HG03097 (cell line): ENCODE measurements around the gene LRRC10.
"Not testable (repeated sequence)": the region's sequence is repeated elsewhere in the genome, so short reads cannot be mapped to it uniquely, and the experiment has no call there.

Experiments
- ATAC-seq: cut with Tn5 transposase; IDR thresholded peaks from one replicate; pipeline ENCODE4 v1.9.1; 2021; ENCODE audit not compliant: unreplicated experiment, low FRiP score

LRRC10 gene

DNA sequence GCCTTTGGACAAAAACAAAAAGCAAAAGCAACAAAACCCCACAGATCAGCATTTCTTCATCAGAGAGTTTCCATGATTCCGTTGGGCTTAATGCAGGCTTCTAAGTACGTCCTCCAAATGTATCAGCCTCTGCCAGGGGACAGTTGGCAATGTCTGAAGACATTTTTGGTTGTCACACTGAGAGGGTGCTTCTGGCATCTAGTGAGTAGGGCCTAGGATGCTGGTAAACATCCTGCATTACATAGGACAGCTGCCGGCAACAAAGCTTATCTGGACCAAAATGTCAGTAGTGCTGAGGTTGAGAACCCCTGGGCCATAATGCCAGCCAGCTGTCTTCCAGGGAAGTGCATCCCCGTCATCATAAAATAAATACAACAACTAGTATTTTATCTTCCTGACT is 9.4 kb upstream of the LRRC10 start:
- no peak for ATAC-seq

DNA sequence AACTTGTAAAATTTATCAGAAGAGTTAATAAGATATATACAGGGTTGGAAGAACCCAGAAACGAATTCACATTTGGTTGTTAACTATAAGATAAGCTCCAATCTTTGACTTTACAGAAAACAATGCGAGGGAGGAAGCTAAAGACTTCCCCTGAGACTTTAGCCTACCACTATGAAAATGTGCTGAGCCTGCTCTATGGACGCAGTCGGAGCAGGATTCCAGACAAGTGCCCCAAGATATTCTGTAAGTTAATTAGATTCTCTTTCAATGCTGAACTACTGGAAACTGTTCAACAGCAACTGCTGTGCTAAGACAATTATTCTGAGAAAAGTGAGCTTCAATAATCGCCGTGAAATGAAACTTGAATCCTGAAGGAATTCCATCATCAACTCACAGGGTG is 8.3 kb upstream of the LRRC10 start:
- no peak for ATAC-seq

GRCh38 chr12:69616025-69616424 is 5.3 kb upstream of the LRRC10 start:
- no peak for ATAC-seq

DNA sequence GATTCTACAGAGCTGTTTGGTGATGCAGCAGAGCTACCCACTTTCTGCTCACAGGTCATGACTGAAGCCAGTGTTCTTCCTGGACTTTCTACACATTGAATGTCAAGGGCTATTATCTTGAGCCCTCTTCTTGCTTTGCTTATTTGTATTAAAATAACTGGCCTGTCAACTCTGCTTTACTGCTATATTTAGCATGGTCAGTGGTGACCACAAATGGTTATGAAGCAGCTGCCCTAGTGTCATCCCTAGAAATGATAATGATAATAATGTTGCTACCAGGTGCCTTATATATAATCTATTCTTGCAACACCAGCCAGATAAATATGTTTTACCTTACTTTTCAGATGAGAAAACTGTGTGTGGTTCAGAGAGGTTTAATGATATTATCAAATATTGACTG is 2.6 kb upstream of the LRRC10 start:
- no peak for ATAC-seq

GRCh38 chr12:69610126-69610525 is 581 bp downstream of the LRRC10 start:
- ATAC-seq = no peak

GRCh38 chr12:69608114-69608513 is 2.6 kb downstream of the LRRC10 start:
- ATAC-seq = no peak

GRCh38 chr12:69604275-69604674 is 6.4 kb downstream of the LRRC10 start:
- ATAC-seq = not testable (repeated sequence)

DNA sequence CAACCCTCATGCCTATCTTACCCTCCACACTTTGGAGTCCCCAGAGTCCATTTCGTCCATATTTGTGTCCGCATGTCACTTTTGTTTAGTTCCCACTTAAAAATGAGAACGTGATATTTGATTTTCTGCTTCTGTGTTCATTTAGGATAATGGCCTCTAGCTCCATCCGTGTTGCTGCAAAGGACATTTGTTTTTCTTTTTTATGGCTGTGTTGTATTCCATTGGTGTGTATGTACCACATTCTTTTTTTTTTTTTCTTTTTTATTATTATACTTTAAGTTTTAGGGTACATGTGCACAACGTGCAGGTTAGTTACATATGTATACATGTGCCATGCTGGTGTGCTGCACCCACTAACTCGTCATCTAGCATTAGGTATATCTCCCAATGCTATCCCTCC is 7.2 kb downstream of the LRRC10 start:
- not testable (repeated sequence) for ATAC-seq

- no peak for ATAC-seq
These were observed 7.8 kb downstream of the LRRC10 start for GRCh38 chr12:69602954-69603353.

DNA sequence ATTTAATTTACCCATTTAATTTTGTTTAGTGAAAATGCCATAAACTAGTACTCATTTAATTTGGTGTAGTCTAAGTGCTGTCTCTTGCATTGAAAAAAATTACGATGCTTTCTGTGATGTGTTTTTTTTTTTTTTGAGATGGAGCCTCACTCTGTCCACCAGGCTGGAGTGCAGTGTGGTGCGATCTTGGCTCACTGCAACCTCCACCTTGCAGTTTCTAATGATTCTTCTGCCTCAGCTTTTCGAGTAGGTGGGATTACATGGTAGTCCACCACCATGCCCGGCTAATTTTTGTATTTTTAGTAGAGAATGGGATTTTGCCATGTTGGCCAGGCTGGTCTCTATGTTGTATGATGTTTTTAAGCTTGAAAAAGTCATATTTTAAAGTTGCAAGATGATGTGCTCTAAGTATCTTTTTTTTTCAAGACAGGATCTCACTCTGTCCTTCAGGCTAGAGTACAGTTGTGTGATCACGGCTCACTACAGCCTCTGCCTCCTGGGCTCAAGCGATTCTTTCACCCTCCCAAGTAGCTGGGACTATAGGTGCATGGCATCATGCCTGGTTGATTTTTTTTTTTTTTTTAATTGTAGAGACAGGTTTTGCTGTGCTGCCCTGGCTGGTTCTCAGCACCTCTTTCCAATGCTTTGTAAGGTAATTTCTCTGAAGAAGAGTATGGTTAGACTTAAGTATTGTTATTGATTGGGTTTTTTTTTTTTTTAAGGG is 8.6 kb downstream of the LRRC10 start:
- ATAC-seq = no peak

GRCh38 chr12:69600804-69601203 is 9.9 kb downstream of the LRRC10 start:
- ATAC-seq = no peak

GRCh38 chr12:69598174-69598753 is 12.4 kb downstream of the LRRC10 start:
- no peak for ATAC-seq

DNA sequence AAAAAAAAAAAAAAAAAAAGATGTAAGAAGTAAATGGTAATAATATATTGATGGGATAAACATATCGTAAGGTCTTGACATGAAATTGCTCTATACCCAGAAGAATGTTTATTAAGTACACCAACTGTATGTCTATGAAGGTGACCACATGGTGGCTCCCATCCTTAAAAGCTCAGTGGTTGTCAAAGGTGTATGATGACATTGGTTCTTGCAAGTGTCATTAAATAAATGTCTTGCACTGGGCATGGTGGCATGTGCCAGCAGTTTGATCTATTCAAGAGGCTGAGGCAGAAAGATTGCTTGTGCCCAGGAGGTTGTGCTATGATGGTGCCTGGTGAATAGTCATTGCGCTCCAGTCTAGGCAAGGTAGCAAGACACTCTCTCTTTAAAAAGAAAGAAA is 15.0 kb downstream of the LRRC10 start:
- ATAC-seq = no peak

DNA sequence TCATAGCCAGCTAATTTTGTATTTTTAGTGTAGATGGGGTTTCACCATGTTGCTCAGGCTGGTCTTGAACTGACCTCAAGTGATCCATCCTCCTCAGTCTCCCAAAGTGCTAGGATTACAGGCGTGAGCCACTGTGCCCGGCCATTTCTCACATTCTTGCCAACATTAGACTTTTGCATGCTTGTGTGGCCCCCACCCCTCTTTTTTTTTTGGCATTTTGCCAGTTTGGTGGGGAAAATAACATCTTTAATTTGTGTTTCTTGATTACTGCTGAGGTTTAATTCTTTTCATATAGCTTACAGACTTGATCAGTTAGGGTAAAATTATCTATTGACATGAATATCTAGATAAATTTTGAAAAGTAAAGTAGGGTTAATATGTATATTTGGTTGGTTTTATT is 21.6 kb downstream of the LRRC10 start:
- no peak for ATAC-seq

DNA sequence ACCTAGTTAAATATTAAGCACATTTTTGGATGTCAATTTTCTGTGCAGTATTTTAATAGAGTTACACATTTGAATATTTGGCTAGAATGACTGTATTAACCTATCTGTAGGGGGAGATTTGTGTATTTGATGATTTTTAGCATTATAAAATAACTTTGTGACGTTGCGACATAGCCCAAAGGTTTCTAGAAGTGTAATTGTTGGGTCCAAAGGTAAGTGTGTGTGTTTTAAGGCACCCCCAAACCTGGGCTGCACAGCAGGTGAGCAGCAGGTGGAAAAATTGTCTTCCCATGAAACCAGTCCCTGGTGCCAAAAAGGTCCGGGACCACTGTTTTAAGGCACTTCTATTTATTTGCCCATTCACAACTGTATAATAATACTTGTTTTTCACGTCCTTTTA is 22.2 kb downstream of the LRRC10 start:
- no peak for ATAC-seq

DNA sequence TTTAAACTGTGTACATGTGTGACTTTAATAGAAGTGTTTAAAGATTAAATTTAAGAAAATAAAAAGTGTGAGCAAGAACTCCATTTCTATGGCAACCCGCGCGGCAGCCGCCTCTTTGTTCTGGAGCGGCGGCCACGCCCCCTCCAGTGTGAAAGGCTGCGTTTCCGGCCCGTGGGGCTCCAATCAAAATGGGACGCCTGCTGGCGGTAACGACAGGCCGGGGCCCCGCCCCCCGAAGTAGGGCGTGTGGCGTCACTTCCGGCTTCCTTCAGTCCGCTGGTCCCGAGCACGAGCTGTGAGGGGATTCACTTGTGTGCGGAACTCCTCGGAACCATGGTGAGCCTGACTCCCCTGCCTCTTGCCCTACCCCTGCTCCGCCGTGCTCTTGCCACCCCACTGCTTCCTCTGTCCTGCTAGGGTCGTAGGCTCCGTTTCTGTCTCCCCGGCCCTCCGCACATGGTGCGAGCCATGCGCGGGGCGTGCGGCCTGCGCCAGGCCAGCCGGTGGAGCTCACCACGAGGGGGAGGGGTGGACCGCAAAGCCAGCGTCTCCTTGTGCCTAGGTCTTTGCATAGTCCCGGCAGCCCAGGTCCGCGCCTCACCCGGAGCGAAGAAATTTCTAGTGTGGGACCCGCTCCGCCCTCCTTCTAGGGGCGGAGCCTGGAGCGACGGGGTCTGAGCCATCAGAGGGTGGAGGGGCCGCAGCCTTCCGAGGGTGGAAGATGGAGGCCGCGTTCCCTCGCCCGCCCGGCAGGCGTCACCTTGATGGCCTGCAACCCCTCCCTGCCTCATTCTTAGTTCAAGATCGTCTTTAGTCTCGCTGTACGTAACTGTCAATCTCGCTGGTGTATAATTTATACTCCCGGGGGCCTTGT is 25.3 kb downstream of the LRRC10 start, which contains the start of gene CCT2:
CCT2 (plus strand) TSS at position 271 of the 874 bp plus-strand sequence; CDS start at position 334, 63 bp downstream.
- ATAC-seq = peak; percentile 92

DNA sequence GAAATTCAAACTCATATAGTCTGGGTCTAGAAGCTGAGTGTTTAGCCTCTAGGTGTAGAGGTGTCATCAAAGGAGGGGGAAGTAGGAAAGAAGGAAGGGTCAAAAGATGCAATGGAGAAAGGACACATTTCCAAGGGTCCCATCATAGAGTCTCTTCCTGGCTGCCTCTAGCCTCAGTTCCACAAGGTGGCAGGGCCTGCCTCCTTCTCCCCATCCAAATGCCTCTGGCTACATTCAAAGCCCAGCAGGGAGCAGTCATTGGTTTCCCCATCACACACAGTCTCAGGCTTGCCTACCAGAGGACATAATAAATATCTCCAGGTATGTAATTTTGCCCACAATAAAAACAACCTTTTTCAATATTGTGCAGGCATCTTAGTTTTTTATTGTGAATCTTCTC is 27.5 kb downstream of the LRRC10 start:
- ATAC-seq = no peak

DNA sequence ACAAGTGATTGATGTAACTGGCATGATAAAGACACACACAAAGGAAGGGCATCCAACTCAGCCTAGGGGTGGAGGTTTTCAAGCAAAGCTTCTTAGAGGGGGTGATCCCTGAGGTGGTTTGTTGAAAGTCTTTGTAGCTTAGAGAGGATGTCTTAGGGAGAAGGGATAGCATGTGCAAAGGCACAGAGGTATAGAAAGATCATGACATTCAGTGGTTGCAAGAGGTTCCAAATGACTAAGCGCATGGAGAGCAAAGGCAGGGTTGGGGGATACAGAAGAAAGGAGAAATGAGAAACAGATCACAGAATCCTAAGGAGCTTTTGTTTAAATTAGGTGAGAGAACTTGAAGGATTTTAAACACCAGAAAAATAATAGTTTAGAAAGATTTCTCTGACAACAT is 30.6 kb downstream of the LRRC10 start:
- ATAC-seq = no peak

DNA sequence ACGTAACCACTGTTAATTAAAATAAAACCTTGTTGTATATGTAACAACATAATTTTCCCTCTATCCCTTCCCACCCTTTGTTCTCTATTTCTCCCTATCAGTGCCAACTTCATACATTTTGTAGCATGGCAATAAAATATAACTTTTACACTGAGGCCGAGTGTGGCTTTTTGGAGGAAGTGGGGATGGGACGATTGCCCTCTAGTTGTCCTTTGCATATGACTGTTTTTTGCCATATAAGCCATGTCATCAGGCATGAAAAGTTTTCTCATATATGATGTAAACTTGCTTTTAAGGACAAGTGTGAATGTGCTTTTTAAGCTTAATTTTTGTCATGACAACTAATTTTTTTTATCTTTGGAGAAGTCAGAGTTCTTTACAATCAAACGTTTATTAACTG is 31.7 kb downstream of the LRRC10 start:
- no peak for ATAC-seq

- ATAC-seq = no peak
These were observed 32.4 kb downstream of the LRRC10 start for GRCh38 chr12:69578283-69578682.

- ATAC-seq = no peak
These were observed 35.4 kb downstream of the LRRC10 start for GRCh38 chr12:69575346-69575745.
